NCI-H510A treated with DMSO at 0.1 percent for 48 hours (cell line): ENCODE results near the gene LYRM2.

Experiments used
- DNase-seq: peaks from one replicate; lab custom pipeline; 2025; lab: John Stamatoyannopoulos, UW

The LYRM2 gene

GRCh38 chr6:89591745-89592144 lies 46.8 kb downstream of the LYRM2 start:
- DNase-seq = no peak

- no peak for DNase-seq
Observed at GRCh38 chr6:89590133-89590532, 48.4 kb downstream of the LYRM2 start.

- no peak for DNase-seq
Observed at GRCh38 chr6:89589297-89590025, 49.1 kb downstream of the LYRM2 start.

GRCh38 chr6:89585154-89585553 lies 53.4 kb downstream of the LYRM2 start:
- no peak for DNase-seq

- no peak for DNase-seq
Observed at GRCh38 chr6:89584539-89584938, 54.0 kb downstream of the LYRM2 start.

- no peak for DNase-seq
Observed at GRCh38 chr6:89583559-89583958, 55.0 kb downstream of the LYRM2 start.

GRCh38 chr6:89582669-89583325 lies 55.8 kb downstream of the LYRM2 start:
- DNase-seq = peak; percentile 7

GRCh38 chr6:89581689-89582088 lies 56.9 kb downstream of the LYRM2 start:
- DNase-seq = peak; percentile 41

GRCh38 chr6:89580997-89581666 lies 57.4 kb downstream of the LYRM2 start:
- peak; percentile 29 for DNase-seq

- DNase-seq = no peak
Observed at GRCh38 chr6:89575562-89575960, 63.0 kb downstream of the LYRM2 start.

GRCh38 chr6:89574910-89575561 lies 63.5 kb downstream of the LYRM2 start:
- no peak for DNase-seq

GRCh38 chr6:89567630-89568390 lies 70.7 kb downstream of the LYRM2 start:
- DNase-seq = no peak

- no peak for DNase-seq
Observed at GRCh38 chr6:89566930-89567629, 71.5 kb downstream of the LYRM2 start.

- DNase-seq = no peak
Observed at GRCh38 chr6:89566008-89566800, 72.3 kb downstream of the LYRM2 start.

- DNase-seq = no peak
Observed at GRCh38 chr6:89564752-89565427, 73.7 kb downstream of the LYRM2 start.

GRCh38 chr6:89563866-89564265 lies 74.7 kb downstream of the LYRM2 start:
- DNase-seq = no peak

- no peak for DNase-seq
Observed at GRCh38 chr6:89562093-89562973, 76.2 kb downstream of the LYRM2 start.

GRCh38 chr6:89559487-89559886 lies 79.1 kb downstream of the LYRM2 start:
- no peak for DNase-seq

GRCh38 chr6:89555806-89556205 lies 82.7 kb downstream of the LYRM2 start:
- DNase-seq = no peak
